ENCODE measurements around the gene SPTA1. TPM values are rescaled to one million over a fixed set of nuclear protein-coding genes. Genes with fewer than 3 reads are reported as not detected.

Gene SPTA1
- polyA plus RNA-seq, 1 donor from 2014 or later: not detected

DNA sequence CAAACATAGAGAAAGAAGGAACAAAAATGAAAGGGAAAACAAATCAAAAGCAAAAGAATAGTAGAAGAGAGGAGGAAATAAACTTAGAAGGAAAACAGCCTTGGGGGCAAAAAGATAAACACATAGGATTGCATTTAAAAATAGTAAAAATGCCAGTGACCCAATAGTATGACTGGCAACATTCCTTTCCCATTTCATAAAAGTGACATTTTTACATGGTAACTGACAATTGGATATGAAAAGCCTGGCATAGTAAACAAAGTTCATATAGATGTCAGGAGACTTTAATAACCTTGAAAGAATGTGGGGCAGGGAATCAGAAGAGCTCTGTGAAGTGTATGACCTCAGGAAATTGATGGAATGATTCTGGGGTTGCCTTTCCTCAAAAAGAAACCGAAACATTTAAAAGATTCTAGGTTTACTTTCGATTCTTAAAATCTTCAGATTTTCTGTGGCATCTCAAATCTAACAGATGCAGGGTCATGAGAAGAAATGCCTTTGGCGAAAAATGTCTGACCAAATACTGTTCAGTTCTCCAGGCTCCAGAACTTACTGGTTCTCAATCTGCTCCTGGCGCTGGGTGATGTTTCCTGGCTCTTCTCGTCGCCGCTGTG is 33.7 kb downstream of the SPTA1 start:
- Mint-ChIP-seq H3K27me3 (peaks cover 2% of the 10 kb centered on the region), H3K4me1 (peaks cover 13 to 28% (median 17%) of the 10 kb centered on the region in 3 donors), H3K4me3 (no peak overlapping the region), H3K9me3 (no peaks in the 10 kb centered on the region), H3K27ac (no peak overlapping the region), H3K36me3 (no peaks in the 10 kb centered on the region)

DNA sequence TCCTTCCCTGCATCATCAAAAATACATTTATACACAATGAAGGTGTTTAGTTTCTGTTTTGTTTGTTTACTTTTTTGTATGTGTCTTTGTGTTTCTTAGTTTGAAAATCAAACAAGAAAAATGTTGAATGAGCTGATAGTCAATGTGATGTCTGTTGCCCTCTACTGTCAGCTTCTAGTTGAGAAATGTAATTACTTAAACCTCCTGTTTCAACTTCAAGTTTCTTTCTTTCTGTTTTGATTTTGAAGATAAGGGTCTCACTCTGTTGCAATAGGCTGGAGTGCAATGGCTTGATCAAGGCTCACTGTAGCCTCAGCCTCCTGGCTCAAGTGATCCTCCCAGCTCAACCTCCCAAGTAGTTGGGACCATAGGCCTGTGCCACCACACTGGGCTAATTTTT is 37.5 kb downstream of the SPTA1 start:
- Mint-ChIP-seq H3K4me1 (peaks cover 21 to 33% (median 31%) of the 10 kb centered on the region in 3 donors), H3K9me3 (no peaks in the 10 kb centered on the region), H3K27ac (no peak overlapping the region), H3K4me3 (no peak overlapping the region), H3K36me3 (no peaks in the 10 kb centered on the region), H3K27me3 (peaks cover 2% of the 10 kb centered on the region)

DNA sequence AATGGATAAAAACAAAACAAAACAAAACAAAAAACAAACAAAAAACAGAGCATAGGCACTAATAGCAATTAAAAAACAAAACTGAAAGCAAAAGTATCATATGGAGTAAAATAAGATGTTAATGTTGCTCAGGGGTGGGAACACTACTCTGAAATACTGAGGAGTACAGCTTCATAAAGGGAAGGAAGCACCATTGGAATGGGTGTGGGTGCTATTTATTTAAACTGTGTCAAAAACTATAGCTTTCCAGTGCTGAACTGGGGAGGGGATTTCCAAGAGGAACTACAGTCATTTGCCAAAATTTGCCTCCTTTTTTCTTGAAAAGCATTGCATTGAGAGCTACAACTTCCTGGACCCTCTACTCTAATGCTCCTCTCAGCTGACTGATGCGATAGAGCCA is 40.0 kb downstream of the SPTA1 start:
- H3K4me1 Mint-ChIP-seq: peaks cover 19 to 25% (median 24%) of the 10 kb centered on the region in 3 donors
- peak overlapping the region in 2 of 4 donors; percentile 52 to 54 for H3K4me3 Mint-ChIP-seq
- H3K27me3 Mint-ChIP-seq: no peaks in the 10 kb centered on the region
- no peaks in the 10 kb centered on the region for H3K9me3 Mint-ChIP-seq
- no peaks in the 10 kb centered on the region for H3K36me3 Mint-ChIP-seq
- peak overlapping the region in 1 of 3 donors; percentile 27 for H3K27ac Mint-ChIP-seq

DNA sequence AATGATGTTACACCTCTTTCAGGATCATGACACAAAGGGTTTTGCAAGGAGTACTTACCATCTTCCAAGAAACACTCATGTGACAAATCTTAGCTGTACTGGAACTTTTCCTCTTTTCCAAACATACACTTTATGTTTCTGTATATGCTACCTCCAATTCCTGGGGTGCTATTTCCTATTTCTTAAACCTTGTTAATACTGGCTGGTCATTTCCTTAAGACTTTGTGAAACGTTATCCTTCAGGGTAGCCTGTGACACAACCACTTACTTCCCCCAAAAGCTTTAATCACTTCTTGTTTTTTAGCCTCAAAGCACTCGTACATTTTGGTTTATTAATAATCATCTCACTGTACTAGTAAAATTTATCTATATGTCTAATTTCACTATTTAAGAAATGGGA is 42.1 kb downstream of the SPTA1 start:
- peaks cover 2% of the 10 kb centered on the region for H3K36me3 Mint-ChIP-seq
- peaks cover 19 to 24% (median 21%) of the 10 kb centered on the region in 3 donors for H3K4me1 Mint-ChIP-seq
- H3K27ac Mint-ChIP-seq: peak overlapping the region in 1 of 3 donors; percentile 24
- no peaks in the 10 kb centered on the region for H3K9me3 Mint-ChIP-seq
- H3K27me3 Mint-ChIP-seq: no peaks in the 10 kb centered on the region
- H3K4me3 Mint-ChIP-seq: no peak overlapping the region

DNA sequence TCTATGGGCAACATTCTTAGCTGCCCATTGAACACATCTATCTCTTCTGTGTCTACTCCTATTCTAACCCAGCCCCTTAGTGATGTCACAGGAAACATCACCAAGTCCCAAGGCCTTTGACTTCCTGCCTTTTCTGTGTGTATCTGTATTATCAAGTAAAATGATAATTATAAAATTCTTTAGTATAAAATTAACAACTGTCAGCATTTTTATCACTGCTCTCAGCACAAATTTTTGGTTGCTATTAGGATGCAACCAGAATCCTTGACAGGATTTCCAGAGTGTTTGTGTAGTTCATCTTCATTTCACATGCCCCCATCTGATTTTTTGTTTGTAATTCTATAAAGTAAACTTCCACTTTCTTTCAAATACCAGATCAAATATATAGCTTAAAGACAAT is 47.6 kb downstream of the SPTA1 start:
- no peak overlapping the region for H3K4me3 Mint-ChIP-seq
- peaks cover 3% of the 10 kb centered on the region for H3K36me3 Mint-ChIP-seq
- H3K9me3 Mint-ChIP-seq: no peaks in the 10 kb centered on the region

DNA sequence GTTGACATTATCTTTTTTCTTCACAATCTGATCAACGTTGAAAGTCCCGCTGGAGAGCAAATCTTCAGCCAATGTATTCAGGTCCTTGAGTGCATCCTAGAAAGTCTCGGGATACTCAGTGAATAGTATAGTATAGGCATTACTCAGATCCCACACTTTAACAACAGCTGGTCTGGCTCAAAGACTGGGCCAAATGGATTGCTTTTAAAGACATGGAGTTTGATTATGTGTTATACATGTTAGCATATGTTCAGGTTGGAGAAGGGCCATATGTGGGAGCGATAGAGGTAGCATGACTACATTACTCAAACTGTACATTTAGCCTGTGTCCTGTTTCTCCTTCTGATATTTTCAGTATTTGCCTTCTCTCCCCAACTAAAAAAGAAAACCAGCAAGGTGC is 48.4 kb downstream of the SPTA1 start:
- H3K9me3 Mint-ChIP-seq: no peaks in the 10 kb centered on the region
- H3K36me3 Mint-ChIP-seq: peaks cover 3% of the 10 kb centered on the region
- H3K27me3 Mint-ChIP-seq: peaks cover 12% of the 10 kb centered on the region
- no peak overlapping the region for H3K27ac Mint-ChIP-seq
- H3K4me3 Mint-ChIP-seq: no peak overlapping the region
- H3K4me1 Mint-ChIP-seq: no peaks in the 10 kb centered on the region

More for the DNA sequence above, 47.6 kb downstream of the SPTA1 start:
- peaks cover 12% of the 10 kb centered on the region for H3K27me3 Mint-ChIP-seq
- no peaks in the 10 kb centered on the region for H3K4me1 Mint-ChIP-seq
- H3K27ac Mint-ChIP-seq: no peak overlapping the region

DNA sequence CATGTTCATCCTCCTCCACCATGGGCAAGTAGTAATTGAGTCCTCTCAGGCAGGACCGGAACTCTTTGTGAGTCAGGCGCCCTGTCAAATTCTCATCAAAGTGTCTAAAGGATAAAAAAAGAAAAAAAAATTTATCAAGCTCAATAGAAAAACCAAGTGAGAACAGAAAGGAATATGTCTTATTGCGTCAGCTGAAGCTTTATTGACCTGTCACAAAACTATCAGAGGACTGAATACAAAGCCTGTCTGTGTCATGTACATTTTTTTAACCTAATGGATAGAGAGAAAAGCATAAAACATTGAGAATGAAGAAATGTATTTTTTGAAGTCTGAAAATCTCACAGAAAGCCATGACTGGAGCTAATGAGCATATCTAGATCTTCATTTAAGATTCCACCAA is 72.8 kb downstream of the SPTA1 start:
- no peaks in the 10 kb centered on the region for H3K36me3 Mint-ChIP-seq
- H3K27me3 Mint-ChIP-seq: peaks cover 3% of the 10 kb centered on the region
- peak overlapping the region in 1 of 4 donors; percentile 55 for H3K4me3 Mint-ChIP-seq
- no peaks in the 10 kb centered on the region for H3K9me3 Mint-ChIP-seq
- H3K4me1 Mint-ChIP-seq: peaks cover 0 to 11% (median 2%) of the 10 kb centered on the region in 3 donors
- H3K27ac Mint-ChIP-seq: peak overlapping the region in 1 of 3 donors; percentile 15

DNA sequence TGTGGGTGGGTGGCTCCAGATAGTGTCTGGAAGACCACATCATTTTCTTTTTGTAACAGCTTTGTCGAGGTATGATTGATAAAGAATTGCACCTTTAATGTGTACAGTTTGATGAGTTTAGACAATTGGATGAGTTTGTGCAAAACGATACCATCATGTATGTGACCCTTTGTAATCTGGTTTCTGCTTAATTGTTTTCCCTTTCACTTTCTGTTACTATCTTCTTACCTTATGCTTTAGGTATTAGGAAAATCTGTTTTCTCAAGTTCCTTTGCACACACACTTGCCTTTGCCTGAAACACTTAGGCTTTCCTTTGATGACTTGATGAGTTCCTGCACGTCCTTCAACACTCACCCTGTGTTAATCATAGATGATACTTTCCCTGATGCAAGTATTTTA is 74.6 kb downstream of the SPTA1 start:
- Mint-ChIP-seq H3K27ac (no peak overlapping the region), H3K27me3 (peaks cover under 1% of the 10 kb centered on the region), H3K4me1 (peaks cover 0 to 11% (median 2%) of the 10 kb centered on the region in 3 donors), H3K9me3 (no peaks in the 10 kb centered on the region), H3K36me3 (no peaks in the 10 kb centered on the region), H3K4me3 (no peak overlapping the region)

DNA sequence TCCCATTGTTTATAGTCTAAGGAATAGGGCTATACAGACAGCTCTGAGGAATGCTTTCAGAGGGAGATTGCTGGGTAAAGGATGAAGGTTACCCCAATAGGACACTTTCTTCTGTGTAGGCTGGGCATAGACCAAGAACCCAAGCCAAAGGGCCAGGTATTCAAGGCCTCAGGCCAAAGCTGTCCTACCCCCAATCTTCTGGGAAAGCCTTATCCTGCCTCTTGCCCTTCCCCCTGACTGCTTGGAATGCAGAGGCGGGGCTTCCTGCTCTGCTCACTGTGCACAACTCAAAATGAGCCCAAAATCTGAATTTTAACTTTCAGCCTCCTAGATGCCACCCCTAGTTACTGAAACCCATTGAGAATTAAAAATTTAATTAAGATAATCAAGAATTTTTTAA is 79.2 kb downstream of the SPTA1 start:
- H3K4me1 Mint-ChIP-seq: peaks cover 0 to 8% (median 2%) of the 10 kb centered on the region in 3 donors
- no peaks in the 10 kb centered on the region for H3K27me3 Mint-ChIP-seq
- H3K27ac Mint-ChIP-seq: no peak overlapping the region
- H3K36me3 Mint-ChIP-seq: no peaks in the 10 kb centered on the region
- no peaks in the 10 kb centered on the region for H3K9me3 Mint-ChIP-seq
- H3K4me3 Mint-ChIP-seq: no peak overlapping the region

DNA sequence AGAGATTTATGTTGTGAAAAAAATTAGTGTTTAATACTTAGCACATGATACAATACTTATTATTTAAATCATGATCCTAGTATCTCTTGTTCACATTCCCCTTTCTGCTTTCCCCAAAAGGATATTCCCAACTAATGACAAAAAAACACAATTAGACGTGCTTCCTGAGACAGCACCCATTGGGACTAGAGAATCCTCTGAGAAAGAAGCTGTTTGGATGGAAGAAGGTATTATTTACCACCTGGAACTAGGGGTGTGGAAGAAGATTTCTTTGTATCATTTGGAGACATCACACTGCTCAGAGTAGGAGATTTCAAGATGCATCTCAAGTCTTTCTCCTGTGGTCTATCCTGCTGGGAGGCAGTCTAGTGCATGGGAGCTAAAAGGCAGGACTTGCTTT is 81.5 kb downstream of the SPTA1 start, which contains the start of gene OR10Z1:
Gene OR10Z1 (plus strand): TSS at position 301 of the 400 bp plus-strand sequence. CDS start 1,171 bp downstream, outside the sequence.
- H3K4me3 Mint-ChIP-seq: no peak within 1 kb of the TSS
- H3K9me3 Mint-ChIP-seq: peaks cover 0 to 3% (median 0%) of the 10 kb centered on the region in 3 donors
- no peaks in the 10 kb centered on the region for H3K36me3 Mint-ChIP-seq
- no peak within 1 kb of the TSS for H3K27ac Mint-ChIP-seq
- no peaks in the 10 kb centered on the region for H3K27me3 Mint-ChIP-seq
- no peaks in the 10 kb centered on the region for H3K4me1 Mint-ChIP-seq

DNA sequence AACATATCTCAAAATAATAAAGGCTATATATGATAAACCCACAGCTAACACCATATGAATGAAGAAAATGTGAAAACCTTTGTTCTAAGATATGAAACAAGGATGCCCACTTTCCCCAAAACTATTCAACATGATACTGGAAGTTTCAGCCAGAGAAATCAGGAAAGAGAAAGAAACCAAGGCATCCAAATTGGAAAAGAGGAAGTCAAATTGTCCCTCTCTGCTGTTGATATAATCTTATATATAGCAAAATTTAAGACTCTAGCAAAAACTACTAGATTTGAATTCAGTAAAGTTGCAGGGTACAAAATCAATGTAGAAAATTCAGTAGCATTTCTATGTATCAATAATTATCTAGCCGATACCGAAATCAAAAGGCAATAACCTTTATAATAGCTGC is 85.8 kb downstream of the SPTA1 start:
- H3K4me3 Mint-ChIP-seq: no peak overlapping the region
- H3K27ac Mint-ChIP-seq: no peak overlapping the region

DNA sequence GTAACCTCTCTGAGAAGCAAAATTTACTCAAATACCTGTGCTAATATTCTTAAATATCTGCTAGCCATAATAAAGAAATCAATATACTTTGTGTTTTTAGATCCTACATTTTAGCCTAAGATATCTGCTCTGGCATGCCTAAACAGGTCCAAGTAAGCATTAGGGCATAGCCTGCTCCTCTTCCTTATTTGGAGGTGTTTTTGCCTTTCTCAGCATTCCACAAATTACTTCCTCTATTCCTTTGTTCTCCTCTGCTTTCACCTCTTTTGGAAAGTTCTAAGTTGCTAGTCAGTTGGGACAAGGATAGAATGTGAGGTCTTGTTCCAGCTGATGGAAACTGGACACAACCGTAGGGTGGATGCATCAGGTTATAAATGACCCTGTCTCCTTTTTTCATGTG is 99.6 kb downstream of the SPTA1 start:
- H3K27me3 Mint-ChIP-seq: peaks cover 5% of the 10 kb centered on the region
- H3K27ac Mint-ChIP-seq: no peak overlapping the region
- peaks cover 4 to 7% (median 7%) of the 10 kb centered on the region in 3 donors for H3K9me3 Mint-ChIP-seq
- H3K36me3 Mint-ChIP-seq: no peaks in the 10 kb centered on the region
- no peaks in the 10 kb centered on the region for H3K4me1 Mint-ChIP-seq
- no peak overlapping the region for H3K4me3 Mint-ChIP-seq

More for the DNA sequence above, 85.8 kb downstream of the SPTA1 start:
- Mint-ChIP-seq H3K36me3 (peaks cover 5% of the 10 kb centered on the region), H3K27me3 (peaks cover 4% of the 10 kb centered on the region), H3K9me3 (peaks cover 7 to 24% (median 17%) of the 10 kb centered on the region in 3 donors), H3K4me1 (no peaks in the 10 kb centered on the region)

DNA sequence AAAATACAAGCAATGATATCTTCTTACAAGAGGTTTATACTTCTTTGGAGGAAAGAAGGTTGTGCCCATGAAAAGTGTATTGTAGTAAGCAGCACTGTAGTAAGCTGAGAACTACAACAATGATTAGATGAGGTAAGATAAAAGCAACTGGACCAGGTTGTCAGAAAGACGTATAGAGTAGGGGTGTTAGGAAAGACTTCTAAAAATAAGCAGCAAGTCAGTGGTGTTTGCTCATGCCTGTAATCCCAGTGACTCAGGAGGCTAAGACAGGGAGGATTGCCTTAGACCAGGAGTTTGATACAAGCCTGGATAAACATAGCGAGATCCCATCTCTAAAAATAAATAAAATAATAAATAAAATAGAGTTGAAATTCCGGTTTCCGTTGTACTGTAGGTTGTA is 102.6 kb downstream of the SPTA1 start:
- Mint-ChIP-seq H3K4me3 (no peak overlapping the region), H3K36me3 (no peaks in the 10 kb centered on the region), H3K27me3 (peaks cover 5% of the 10 kb centered on the region), H3K27ac (no peak overlapping the region), H3K4me1 (no peaks in the 10 kb centered on the region), H3K9me3 (peaks cover 4 to 7% (median 5%) of the 10 kb centered on the region in 3 donors)

DNA sequence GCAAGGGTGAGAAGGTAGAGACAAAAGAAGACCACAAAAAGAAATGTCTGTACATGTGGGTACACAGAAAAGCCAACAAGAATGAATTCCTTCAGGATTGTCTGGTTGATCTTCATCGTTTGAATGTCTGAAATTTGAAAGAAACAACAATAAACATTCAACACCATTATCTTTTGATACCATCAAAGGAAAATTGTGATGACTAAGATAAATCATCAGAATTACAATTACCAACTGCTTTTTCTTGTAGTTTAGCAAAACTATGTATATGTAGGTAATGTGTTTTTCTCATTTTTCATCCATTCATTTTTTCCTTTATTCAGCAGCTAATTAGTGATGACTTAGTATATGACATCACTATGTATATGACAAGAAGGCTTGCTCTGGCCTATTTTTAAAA is 106.8 kb downstream of the SPTA1 start, which contains the start of gene OR10X1:
Gene OR10X1 (minus strand): TSS at position 167 of the 400 bp plus-strand sequence. CDS start 0 bp downstream, at position 167.
- peaks cover 5% of the 10 kb centered on the region for H3K27me3 Mint-ChIP-seq
- no peaks in the 10 kb centered on the region for H3K36me3 Mint-ChIP-seq
- H3K9me3 Mint-ChIP-seq: no peaks in the 10 kb centered on the region
- no peak within 1 kb of the TSS for H3K27ac Mint-ChIP-seq
- no peak within 1 kb of the TSS for H3K4me3 Mint-ChIP-seq
- H3K4me1 Mint-ChIP-seq: no peaks in the 10 kb centered on the region

DNA sequence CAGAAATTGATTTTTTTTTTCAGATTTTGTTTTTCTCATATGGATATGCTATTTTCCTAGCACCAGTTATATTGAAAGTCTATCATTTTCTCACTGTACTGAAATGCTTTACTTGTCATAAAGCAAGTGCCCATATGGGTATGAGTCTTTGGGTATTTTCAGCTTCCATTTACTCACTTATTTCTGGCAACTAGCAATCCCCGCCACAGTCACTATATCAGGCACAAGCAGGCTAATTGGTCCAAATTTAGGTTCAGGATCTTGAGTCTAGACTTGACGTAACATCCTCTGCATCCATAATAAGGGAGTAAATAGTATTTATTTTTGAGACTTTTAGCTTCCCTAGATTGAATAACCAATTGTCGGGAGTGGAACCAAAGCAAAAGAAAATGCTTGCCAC is 109.0 kb downstream of the SPTA1 start:
- Mint-ChIP-seq H3K9me3 (peaks cover 0 to 2% (median 0%) of the 10 kb centered on the region in 3 donors), H3K4me1 (no peaks in the 10 kb centered on the region), H3K27ac (no peak overlapping the region), H3K4me3 (no peak overlapping the region), H3K27me3 (peaks cover 4% of the 10 kb centered on the region), H3K36me3 (peaks cover 2% of the 10 kb centered on the region)

DNA sequence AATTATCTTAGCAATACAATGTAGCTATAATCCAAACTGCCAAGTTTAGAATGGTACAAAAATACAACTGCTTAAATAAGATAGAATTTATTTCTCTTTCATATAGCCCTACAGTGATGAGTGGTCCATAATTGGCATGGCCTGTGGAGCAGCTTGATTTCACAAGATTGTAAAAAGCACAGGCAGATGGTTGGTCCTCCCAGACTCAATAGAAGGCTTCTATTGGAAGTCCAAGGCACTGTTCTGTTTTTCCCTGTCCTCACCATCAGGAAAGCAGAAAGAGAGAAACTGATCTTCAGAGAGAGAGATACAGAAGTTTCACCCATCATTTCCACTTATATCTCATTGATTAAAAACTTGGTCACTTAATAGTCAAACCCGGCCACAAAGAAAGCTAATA is 114.3 kb downstream of the SPTA1 start:
- peaks cover 0 to 5% (median 0%) of the 10 kb centered on the region in 3 donors for H3K9me3 Mint-ChIP-seq
- H3K27ac Mint-ChIP-seq: no peak overlapping the region

More for the DNA sequence above, 114.3 kb downstream of the SPTA1 start:
- Mint-ChIP-seq H3K4me3 (no peak overlapping the region), H3K27me3 (peaks cover 5% of the 10 kb centered on the region), H3K36me3 (peaks cover 2% of the 10 kb centered on the region), H3K4me1 (no peaks in the 10 kb centered on the region)
